ENCODE measurements around the gene CCDC91.

The CCDC91 gene

GRCh38 chr12:28582672-28583376 lies 392.6 kb downstream of the CCDC91 start:
- no peak for DNase-seq (ENCODE audit: low read depth in 2 of 2)

GRCh38 chr12:28583701-28584261 lies 393.5 kb downstream of the CCDC91 start:
- no peak for DNase-seq (ENCODE audit: low read depth in 2 of 2)

GRCh38 chr12:28585146-28585545 lies 394.9 kb downstream of the CCDC91 start:
- DNase-seq (ENCODE audit: low read depth in 2 of 2): no peak

- DNase-seq (ENCODE audit: low read depth in 2 of 2): no peak
These were observed 396.2 kb downstream of the CCDC91 start for GRCh38 chr12:28586481-28586880.

- no peak for DNase-seq (ENCODE audit: low read depth in 2 of 2)
These were observed 401.6 kb downstream of the CCDC91 start for GRCh38 chr12:28591831-28592230.

All from fibroblast of skin of left biceps (primary cell).